WTC11 (cell line): ENCODE data around the gene CCN6. TPM values are rescaled to one million over a fixed set of nuclear protein-coding genes. Genes with fewer than 3 reads are reported as not detected.
"Not testable (repeated sequence)": the region's sequence is repeated elsewhere in the genome, so short reads cannot be mapped to it uniquely, and the experiment has no call there.

Experiments
- ATAC-seq: fragments of 200-7000 bp; cut with Tn5 transposase; 2 replicates; pipeline ENCODE4 v1.10.0; 2021; ENCODE audit warnings: mild to moderate bottlenecking, moderate library complexity
- CTCF ChIA-PET: fragments of 300-600 bp; sonication (Branson Sonifier 250); formaldehyde crosslinking; loops from one replicate; lab custom pipeline; 2021; ENCODE audit warnings: antibody characterized with exemption; lab: Charles Lee
- POLR2A ChIA-PET: fragments of 350-600 bp; sonication (Branson Sonifier 250); formaldehyde crosslinking; loops from one replicate; lab custom pipeline; 2021; ENCODE audit warnings: antibody characterized with exemption; lab: Charles Lee
- DNase-seq: peaks from one replicate; pipeline ENCODE4 v3.0.0; 2021; ENCODE audit warnings: low spot score
- H3K27ac Mint-ChIP-seq: 2 replicates; pipeline ENCODE4 v1.8.0; 2021; ENCODE audit warnings: mixed read lengths
- H3K27me3 Mint-ChIP-seq: 2 replicates; pipeline ENCODE4 v1.8.0; 2021; ENCODE audit warnings: low read depth, mild to moderate bottlenecking, moderate library complexity, mixed read lengths
- H3K36me3 Mint-ChIP-seq: 2 replicates; pipeline ENCODE4 v1.8.0; 2021; ENCODE audit warnings: mixed read lengths
- H3K4me1 Mint-ChIP-seq: 2 replicates; pipeline ENCODE4 v1.8.0; 2022; ENCODE audit warnings: mixed read lengths
- H3K4me3 Mint-ChIP-seq: 2 replicates; pipeline ENCODE4 v1.8.0; 2021; ENCODE audit warnings: mild to moderate bottlenecking, moderate library complexity, mixed read lengths
- H3K9me3 Mint-ChIP-seq: 2 replicates; pipeline ENCODE4 v1.8.0; 2021; ENCODE audit warnings: mixed read lengths
- ATF1 ChIP-seq: sonication (generic); formaldehyde crosslinking; IDR thresholded peaks from 2 replicates; pipeline ENCODE4 v1.8.1; 2023; ENCODE audit warnings: mild to moderate bottlenecking, moderate library complexity, missing genetic modification reagents
- CREB1 ChIP-seq: sonication (generic); formaldehyde crosslinking; IDR thresholded peaks from 2 replicates; pipeline ENCODE4 v1.8.0; 2023; ENCODE audit warnings: mild to moderate bottlenecking, missing genetic modification reagents
- FOXK1 ChIP-seq: sonication (generic); formaldehyde crosslinking; IDR thresholded peaks from 2 replicates; pipeline ENCODE4 v1.8.0; 2022; ENCODE audit warnings: mild to moderate bottlenecking, moderate library complexity, missing genetic modification reagents
- KAT7 ChIP-seq: sonication (generic); formaldehyde crosslinking; IDR thresholded peaks from 2 replicates; pipeline ENCODE4 v1.8.1; 2023; ENCODE audit warnings: missing genetic modification reagents, mild to moderate bottlenecking, borderline replicate concordance
- MYBL2 ChIP-seq: sonication (generic); formaldehyde crosslinking; IDR thresholded peaks from 2 replicates; pipeline ENCODE4 v1.8.1; 2023; ENCODE audit warnings: mild to moderate bottlenecking, moderate library complexity, missing genetic modification reagents
- NFYB ChIP-seq: sonication (generic); formaldehyde crosslinking; conservative IDR thresholded peaks from 2 replicates; pipeline ENCODE4 v1.8.0; 2022; ENCODE audit warnings: low read depth, missing genetic modification reagents
- NR2C2 ChIP-seq: sonication (generic); formaldehyde crosslinking; IDR thresholded peaks from 2 replicates; pipeline ENCODE4 v1.8.0; 2022; ENCODE audit warnings: mild to moderate bottlenecking, missing genetic modification reagents
- NR3C1 ChIP-seq: sonication (generic); formaldehyde crosslinking; conservative IDR thresholded peaks from 2 replicates; pipeline ENCODE4 v1.8.1; 2023; ENCODE audit warnings: low read depth, mild to moderate bottlenecking, missing genetic modification reagents
- PRRX2 ChIP-seq: fragments of 250-450 bp; sonication (Bioruptor Pico); IDR thresholded peaks from 2 replicates; pipeline ENCODE4 v1.8.0; 2021; ENCODE audit warnings: mild to moderate bottlenecking
- TEAD1 ChIP-seq: sonication (generic); formaldehyde crosslinking; IDR thresholded peaks from 2 replicates; pipeline ENCODE4 v1.8.0; 2022; ENCODE audit warnings: mild to moderate bottlenecking, missing genetic modification reagents
- ZNF121 ChIP-seq: sonication (generic); formaldehyde crosslinking; IDR thresholded peaks from 2 replicates; pipeline ENCODE4 v1.8.0; 2023; ENCODE audit warnings: missing genetic modification reagents
- ZNF219 ChIP-seq: sonication (generic); formaldehyde crosslinking; IDR thresholded peaks from 2 replicates; pipeline ENCODE4 v1.8.0; 2023; ENCODE audit warnings: missing genetic modification reagents, mild to moderate bottlenecking, borderline replicate concordance
- ZNF416 ChIP-seq: fragments of 250-450 bp; sonication (Bioruptor Pico); IDR thresholded peaks from 2 replicates; pipeline ENCODE4 v1.9.0; 2021; ENCODE audit warnings: mild to moderate bottlenecking, inconsistent platforms
- ZNF512 ChIP-seq: sonication (generic); formaldehyde crosslinking; IDR thresholded peaks from 2 replicates; pipeline ENCODE4 v1.8.1; 2022; ENCODE audit warnings: missing genetic modification reagents, borderline replicate concordance
- total RNA-seq: library from RNA; stranded (reverse); gene quantifications from 3 replicates; pipeline ENCODE4 v1.2.3, GENCODE V29; 2021
- TF ChIP-seq, protein P1 (sequence below): sonication (generic); formaldehyde crosslinking; IDR thresholded peaks from 2 replicates; pipeline ENCODE4 v1.8.0; 2022; ENCODE audit warnings: mild to moderate bottlenecking, missing genetic modification reagents
- TF ChIP-seq, protein P2 (sequence below): fragments of 250-450 bp; sonication (Bioruptor Pico); IDR thresholded peaks from 2 replicates; pipeline ENCODE4 v1.9.0; 2021; ENCODE audit warnings: mild to moderate bottlenecking
- TF ChIP-seq, protein P3 (sequence below): sonication (generic); formaldehyde crosslinking; IDR thresholded peaks from 2 replicates; pipeline ENCODE4 v1.8.0; 2022; ENCODE audit warnings: missing genetic modification reagents
- TF ChIP-seq, protein P4 (sequence below): sonication (generic); formaldehyde crosslinking; IDR thresholded peaks from 2 replicates; pipeline ENCODE4 v1.8.1; 2023; ENCODE audit warnings: mild to moderate bottlenecking, missing genetic modification reagents, moderate library complexity

Gene CCN6
- total RNA-seq, 1 experiment from 2014 or later = not detected

- TF ChIP-seq, protein P1, sequence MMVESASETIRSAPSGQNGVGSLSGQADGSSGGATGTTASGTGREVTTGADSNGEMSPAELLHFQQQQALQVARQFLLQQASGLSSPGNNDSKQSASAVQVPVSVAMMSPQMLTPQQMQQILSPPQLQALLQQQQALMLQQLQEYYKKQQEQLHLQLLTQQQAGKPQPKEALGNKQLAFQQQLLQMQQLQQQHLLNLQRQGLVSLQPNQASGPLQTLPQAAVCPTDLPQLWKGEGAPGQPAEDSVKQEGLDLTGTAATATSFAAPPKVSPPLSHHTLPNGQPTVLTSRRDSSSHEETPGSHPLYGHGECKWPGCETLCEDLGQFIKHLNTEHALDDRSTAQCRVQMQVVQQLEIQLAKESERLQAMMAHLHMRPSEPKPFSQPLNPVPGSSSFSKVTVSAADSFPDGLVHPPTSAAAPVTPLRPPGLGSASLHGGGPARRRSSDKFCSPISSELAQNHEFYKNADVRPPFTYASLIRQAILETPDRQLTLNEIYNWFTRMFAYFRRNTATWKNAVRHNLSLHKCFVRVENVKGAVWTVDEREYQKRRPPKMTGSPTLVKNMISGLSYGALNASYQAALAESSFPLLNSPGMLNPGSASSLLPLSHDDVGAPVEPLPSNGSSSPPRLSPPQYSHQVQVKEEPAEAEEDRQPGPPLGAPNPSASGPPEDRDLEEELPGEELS = peak; percentile 88; the same call in 1 of the 2 replicates
- no peak for TF ChIP-seq CREB1 (CRISPR knock-in tag)
- no peak for TF ChIP-seq NR3C1
- peak; percentile 75 for TF ChIP-seq FOXK1
- peaks cover 13% of the 10 kb centered on the region for H3K9me3 Mint-ChIP-seq
- H3K4me1 Mint-ChIP-seq = peaks cover 55% of the 10 kb centered on the region
- DNase-seq (no peak), ATAC-seq (peak; percentile 84)
- no peaks in the 10 kb centered on the region for H3K27me3 Mint-ChIP-seq
- peak overlapping the region; percentile 43 for H3K27ac Mint-ChIP-seq
- POLR2A ChIA-PET = no interaction called here
- CTCF ChIA-PET = interaction anchor here (2.3 kb wide), 1 partner anchor 13 kb away, joined by 8 read pairs; the partner anchor contains the start of genes FAM229B and TUBE1
- peak overlapping the region; percentile 30 for H3K4me3 Mint-ChIP-seq
- H3K36me3 Mint-ChIP-seq = peaks cover 21% of the 10 kb centered on the region
Observed at GRCh38 chr6:112100561-112100960, 46.7 kb downstream of the CCN6 start.

DNA sequence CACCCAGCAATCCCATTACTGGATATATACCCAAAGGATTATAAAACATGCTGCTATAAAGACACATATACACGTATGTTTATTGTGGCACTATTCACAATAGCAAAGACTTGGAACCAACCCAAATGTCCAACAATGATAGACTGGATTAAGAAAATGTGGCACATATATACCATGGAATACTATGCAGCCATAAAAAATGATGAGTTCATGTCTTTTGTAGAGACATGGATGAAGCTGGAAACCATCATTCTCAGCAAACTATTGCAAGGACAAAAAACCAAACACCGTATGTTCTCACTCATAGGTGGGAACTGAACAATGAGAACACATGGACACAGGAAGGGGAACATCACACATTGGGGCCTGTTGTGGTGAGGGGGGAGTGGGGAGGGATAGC, 52.1 kb downstream of the CCN6 start:
- Mint-ChIP-seq H3K9me3 (peaks cover 17% of the 10 kb centered on the region), H3K4me1 (peaks cover 23% of the 10 kb centered on the region), H3K36me3 (peaks cover 23% of the 10 kb centered on the region)
- CTCF ChIA-PET, H3K4me3 Mint-ChIP-seq, DNase-seq, H3K27ac Mint-ChIP-seq, POLR2A ChIA-PET, H3K27me3 Mint-ChIP-seq, ATAC-seq: not testable (repeated sequence)

- CTCF ChIA-PET = no interaction called here
- POLR2A ChIA-PET = no interaction called here
- TF ChIP-seq, protein P2, sequence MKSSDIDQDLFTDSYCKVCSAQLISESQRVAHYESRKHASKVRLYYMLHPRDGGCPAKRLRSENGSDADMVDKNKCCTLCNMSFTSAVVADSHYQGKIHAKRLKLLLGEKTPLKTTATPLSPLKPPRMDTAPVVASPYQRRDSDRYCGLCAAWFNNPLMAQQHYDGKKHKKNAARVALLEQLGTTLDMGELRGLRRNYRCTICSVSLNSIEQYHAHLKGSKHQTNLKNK (CRISPR knock-in tag) = no peak
- TF ChIP-seq NR2C2 = no peak
- TF ChIP-seq KAT7 (CRISPR knock-in tag) = no peak
- TF ChIP-seq ZNF219 = no peak
- TF ChIP-seq ZNF512 (CRISPR knock-in tag) = no peak
- no peak for TF ChIP-seq TEAD1 (CRISPR knock-in tag)
- TF ChIP-seq ZNF416 (CRISPR knock-in tag) = no peak
- no peak for TF ChIP-seq PRRX2 (CRISPR knock-in tag)
- TF ChIP-seq ZNF121 (CRISPR knock-in tag) = no peak
- TF ChIP-seq ATF1 (CRISPR knock-in tag) = no peak
- TF ChIP-seq, protein P3, sequence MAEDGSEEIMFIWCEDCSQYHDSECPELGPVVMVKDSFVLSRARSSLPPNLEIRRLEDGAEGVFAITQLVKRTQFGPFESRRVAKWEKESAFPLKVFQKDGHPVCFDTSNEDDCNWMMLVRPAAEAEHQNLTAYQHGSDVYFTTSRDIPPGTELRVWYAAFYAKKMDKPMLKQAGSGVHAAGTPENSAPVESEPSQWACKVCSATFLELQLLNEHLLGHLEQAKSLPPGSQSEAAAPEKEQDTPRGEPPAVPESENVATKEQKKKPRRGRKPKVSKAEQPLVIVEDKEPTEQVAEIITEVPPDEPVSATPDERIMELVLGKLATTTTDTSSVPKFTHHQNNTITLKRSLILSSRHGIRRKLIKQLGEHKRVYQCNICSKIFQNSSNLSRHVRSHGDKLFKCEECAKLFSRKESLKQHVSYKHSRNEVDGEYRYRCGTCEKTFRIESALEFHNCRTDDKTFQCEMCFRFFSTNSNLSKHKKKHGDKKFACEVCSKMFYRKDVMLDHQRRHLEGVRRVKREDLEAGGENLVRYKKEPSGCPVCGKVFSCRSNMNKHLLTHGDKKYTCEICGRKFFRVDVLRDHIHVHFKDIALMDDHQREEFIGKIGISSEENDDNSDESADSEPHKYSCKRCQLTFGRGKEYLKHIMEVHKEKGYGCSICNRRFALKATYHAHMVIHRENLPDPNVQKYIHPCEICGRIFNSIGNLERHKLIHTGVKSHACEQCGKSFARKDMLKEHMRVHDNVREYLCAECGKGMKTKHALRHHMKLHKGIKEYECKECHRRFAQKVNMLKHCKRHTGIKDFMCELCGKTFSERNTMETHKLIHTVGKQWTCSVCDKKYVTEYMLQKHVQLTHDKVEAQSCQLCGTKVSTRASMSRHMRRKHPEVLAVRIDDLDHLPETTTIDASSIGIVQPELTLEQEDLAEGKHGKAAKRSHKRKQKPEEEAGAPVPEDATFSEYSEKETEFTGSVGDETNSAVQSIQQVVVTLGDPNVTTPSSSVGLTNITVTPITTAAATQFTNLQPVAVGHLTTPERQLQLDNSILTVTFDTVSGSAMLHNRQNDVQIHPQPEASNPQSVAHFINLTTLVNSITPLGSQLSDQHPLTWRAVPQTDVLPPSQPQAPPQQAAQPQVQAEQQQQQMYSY (CRISPR knock-in tag) = no peak
- TF ChIP-seq, protein P4, sequence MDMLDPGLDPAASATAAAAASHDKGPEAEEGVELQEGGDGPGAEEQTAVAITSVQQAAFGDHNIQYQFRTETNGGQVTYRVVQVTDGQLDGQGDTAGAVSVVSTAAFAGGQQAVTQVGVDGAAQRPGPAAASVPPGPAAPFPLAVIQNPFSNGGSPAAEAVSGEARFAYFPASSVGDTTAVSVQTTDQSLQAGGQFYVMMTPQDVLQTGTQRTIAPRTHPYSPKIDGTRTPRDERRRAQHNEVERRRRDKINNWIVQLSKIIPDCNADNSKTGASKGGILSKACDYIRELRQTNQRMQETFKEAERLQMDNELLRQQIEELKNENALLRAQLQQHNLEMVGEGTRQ (CRISPR knock-in tag) = no peak
- no peak for TF ChIP-seq NFYB (CRISPR knock-in tag)
- TF ChIP-seq MYBL2 = no peak
- H3K36me3 Mint-ChIP-seq = peaks cover 23% of the 10 kb centered on the region
- no peak overlapping the region for H3K27ac Mint-ChIP-seq
- H3K4me1 Mint-ChIP-seq = peaks cover 18% of the 10 kb centered on the region
- DNase-seq (no peak), ATAC-seq (no peak)
- H3K4me3 Mint-ChIP-seq = no peak overlapping the region
- peaks cover 17% of the 10 kb centered on the region for H3K9me3 Mint-ChIP-seq
- H3K27me3 Mint-ChIP-seq = no peaks in the 10 kb centered on the region
Observed at GRCh38 chr6:112106562-112106961, 52.7 kb downstream of the CCN6 start.
